Stimulated activated CD4-positive, alpha-beta T cell treated with anti-CD3 and anti-CD28 coated beads, Interleukin-4, amount 100 ng/mL, for 4 hours (primary cell): ENCODE data around the gene IQUB.
"Not testable (repeated sequence)": the region's sequence is repeated elsewhere in the genome, so short reads cannot be mapped to it uniquely, and the experiment has no call there.

Experiments
- DNase-seq, 2 experiments: peaks; one replicate each; pipeline ENCODE4 v3.0.0-alpha.2; 2020

Gene IQUB

GRCh38 chr7:123538897-123539296 lies 4.5 kb upstream of the IQUB start:
- DNase-seq, result no peak

- DNase-seq, result no peak
Observed at GRCh38 chr7:123538189-123538714, 3.9 kb upstream of the IQUB start.

GRCh38 chr7:123537026-123537642 lies 2.7 kb upstream of the IQUB start:
- DNase-seq, result no peak

- no peak for DNase-seq
Observed at GRCh38 chr7:123535517-123535916, 1.1 kb upstream of the IQUB start.

- peak in 1 of 2 experiments; percentile 2 for DNase-seq
Observed at GRCh38 chr7:123533929-123534382, 439 bp downstream of the IQUB start.

- no peak for DNase-seq
Observed at GRCh38 chr7:123533553-123533917, 860 bp downstream of the IQUB start.

- DNase-seq, result peak; percentile 12 to 14
Observed at GRCh38 chr7:123532788-123533552, 1.4 kb downstream of the IQUB start.

- not testable (repeated sequence) for DNase-seq
Observed at GRCh38 chr7:123532343-123532742, 2.1 kb downstream of the IQUB start.

- not testable (repeated sequence) for DNase-seq
Observed at GRCh38 chr7:123530035-123530591, 4.3 kb downstream of the IQUB start.

- no peak for DNase-seq
Observed at GRCh38 chr7:123528265-123528664, 6.1 kb downstream of the IQUB start.

GRCh38 chr7:123527712-123528225 lies 6.6 kb downstream of the IQUB start:
- DNase-seq, result not testable (repeated sequence)

GRCh38 chr7:123526533-123526932 lies 7.9 kb downstream of the IQUB start:
- not testable (repeated sequence) for DNase-seq

- DNase-seq, result no peak
Observed at GRCh38 chr7:123522066-123522465, 12.3 kb downstream of the IQUB start.

- DNase-seq, result no peak
Observed at GRCh38 chr7:123505221-123505620, 29.2 kb downstream of the IQUB start.

GRCh38 chr7:123502201-123502600 lies 32.2 kb downstream of the IQUB start:
- no peak for DNase-seq

GRCh38 chr7:123500878-123501489 lies 33.4 kb downstream of the IQUB start:
- no peak for DNase-seq

GRCh38 chr7:123499211-123499970 lies 35.0 kb downstream of the IQUB start:
- DNase-seq, result no peak

GRCh38 chr7:123498601-123499000 lies 35.8 kb downstream of the IQUB start:
- no peak for DNase-seq

- no peak for DNase-seq
Observed at GRCh38 chr7:123498031-123498430, 36.4 kb downstream of the IQUB start.

GRCh38 chr7:123494193-123494796 lies 40.1 kb downstream of the IQUB start:
- no peak for DNase-seq

GRCh38 chr7:123492485-123492884 lies 41.9 kb downstream of the IQUB start:
- DNase-seq, result no peak

- no peak for DNase-seq
Observed at GRCh38 chr7:123485721-123486120, 48.7 kb downstream of the IQUB start.
